Urinary bladder (tissue), 4 donors: ENCODE data around the gene LRFN4. TPM values are rescaled to one million over a fixed set of nuclear protein-coding genes. Genes with fewer than 3 reads are reported as not detected.

Experiments
- DNase-seq: peaks from one replicate; pipeline ENCODE4 v3.0.0-alpha.2; 2015; ENCODE audit errors: extremely low spot score
- H3K27ac ChIP-seq: one replicate; pipeline ENCODE4 v1.5.1; 2013; ENCODE audit warnings: low read depth, mild to moderate bottlenecking, moderate library complexity
- H3K36me3 ChIP-seq: one replicate; pipeline ENCODE4 v1.6.1; 2013; ENCODE audit warnings: mild to moderate bottlenecking, moderate library complexity; ENCODE audit not compliant: insufficient read depth
- H3K4me1 ChIP-seq: one replicate; pipeline ENCODE4 v1.6.1; 2013; ENCODE audit warnings: mild to moderate bottlenecking, moderate library complexity; ENCODE audit not compliant: insufficient read depth
- H3K4me3 ChIP-seq: one replicate; pipeline ENCODE4 v1.5.1; 2013; ENCODE audit warnings: low read depth, low read length
- WGBS: extraction: QIAGEN DNeasy Blood & Tissue Kit; methylation state at CpG from one replicate; pipeline ENCODE4 v1.1.7; 2013; 5-methylcytosine and 5-hydroxymethylcytosine counted together
- polyA plus RNA-seq: library from polyadenylated mRNA; stranded (reverse); fragments of 200-250 nt; gene quantifications from one replicate; pipeline ENCODE4 v1.2.3, GENCODE V29; 2013
- total RNA-seq: library from RNA; depleted of rRNA; stranded (reverse); fragments of >200 nt; gene quantifications from one replicate; pipeline ENCODE4 v1.2.3, GENCODE V29; 2014
- donor health status: healthy with polysubstance abuse.
- donor health status: healthy.

LRFN4 gene
- total and polyA plus RNA-seq, 2 donors: 3.7 to 19.1 TPM

DNA sequence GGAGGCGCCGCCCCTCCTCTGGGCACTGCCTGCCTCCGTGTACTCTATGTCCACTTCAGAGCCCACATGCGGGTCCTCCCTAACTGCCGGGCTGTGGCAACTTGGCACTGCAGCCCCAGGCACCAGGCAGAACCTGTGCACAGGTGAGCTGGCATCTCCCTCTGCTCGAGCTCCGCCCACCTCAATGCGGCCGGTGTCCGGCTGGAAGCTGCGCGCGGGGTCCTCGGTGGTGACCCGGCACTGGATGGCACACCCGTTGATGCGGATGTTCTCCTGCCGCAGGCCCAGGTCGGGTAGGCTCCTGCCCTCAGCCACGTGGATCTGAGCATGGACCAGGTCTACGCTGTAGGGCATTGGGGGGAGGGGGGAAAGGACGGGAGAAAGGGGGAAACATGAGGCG lies 9.1 kb downstream of the LRFN4 start:
- WGBS: 95% methylated on average over 23 of the region's 23 CpGs
- H3K27ac ChIP-seq: no peak overlapping the region

GRCh38 chr11:66866511-66866986 lies 9.7 kb downstream of the LRFN4 start:
- WGBS: 83% methylated on average over 7 of the region's 7 CpGs
- Histone ChIP-seq H3K36me3 (no peaks in the 10 kb centered on the region), H3K4me3 (no peak overlapping the region), H3K27ac (no peak overlapping the region), H3K4me1 (no peaks in the 10 kb centered on the region)
- no peak for DNase-seq

More for the DNA sequence above, 9.1 kb downstream of the LRFN4 start:
- no peaks in the 10 kb centered on the region for H3K36me3 ChIP-seq
- no peak overlapping the region for H3K4me3 ChIP-seq
- no peak for DNase-seq
- H3K4me1 ChIP-seq: no peaks in the 10 kb centered on the region

- 81% methylated on average over 14 of the region's 14 CpGs for WGBS
- DNase-seq: no peak
- Histone ChIP-seq H3K27ac (no peak overlapping the region), H3K36me3 (no peaks in the 10 kb centered on the region), H3K4me3 (no peak overlapping the region), H3K4me1 (no peaks in the 10 kb centered on the region)
Measured at GRCh38 chr11:66867425-66868040, 10.7 kb downstream of the LRFN4 start.

- Histone ChIP-seq H3K4me1 (no peaks in the 10 kb centered on the region), H3K27ac (no peak overlapping the region), H3K36me3 (no peaks in the 10 kb centered on the region), H3K4me3 (no peak overlapping the region)
- no peak for DNase-seq
- WGBS: 94% methylated on average over 13 of the region's 13 CpGs
Measured at GRCh38 chr11:66868082-66868725, 11.3 kb downstream of the LRFN4 start.

DNA sequence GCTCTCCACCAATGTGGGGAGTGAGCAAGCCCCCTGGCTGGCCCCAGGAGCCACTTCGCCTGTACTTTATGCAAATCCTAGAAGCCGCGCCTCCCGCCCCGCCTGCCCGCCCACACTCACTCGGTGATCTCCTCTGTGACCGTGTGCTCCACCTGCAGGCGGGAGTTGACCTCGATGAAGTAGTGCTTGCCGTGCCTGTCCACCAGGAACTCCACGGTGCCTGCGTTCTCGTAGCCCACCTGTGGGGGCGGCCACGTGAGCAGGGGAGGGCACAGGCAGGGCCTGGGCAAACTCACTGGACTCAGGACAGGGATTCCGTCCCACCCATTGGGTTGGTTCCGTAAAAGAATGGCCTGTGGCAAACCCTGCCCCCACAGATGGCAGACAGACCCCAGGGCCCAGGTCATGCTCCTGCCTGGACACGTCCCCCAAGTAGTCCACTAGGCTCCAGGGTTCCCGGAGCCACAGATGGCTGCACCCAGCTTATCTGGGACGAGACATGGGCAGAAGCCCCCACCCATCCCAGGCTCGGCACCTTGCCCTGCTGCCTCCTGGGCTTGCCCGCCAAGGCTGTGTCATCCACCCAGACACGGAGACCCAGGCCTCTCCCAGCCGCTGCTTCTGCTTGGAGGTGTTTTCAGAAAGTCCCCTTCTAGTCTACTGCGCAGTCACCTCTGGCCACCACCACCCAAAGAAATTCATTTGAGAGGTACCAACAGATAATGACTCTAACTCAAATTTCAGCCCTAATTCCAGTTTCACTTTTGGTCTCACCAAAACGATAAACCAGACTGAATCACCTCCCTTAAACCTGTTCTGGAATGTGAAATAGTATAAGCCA lies 12.1 kb downstream of the LRFN4 start:
- H3K4me1 ChIP-seq: no peaks in the 10 kb centered on the region
- no peak for DNase-seq
- 67% methylated on average over 27 of the region's 27 CpGs for WGBS
- no peak overlapping the region for H3K27ac ChIP-seq
- no peaks in the 10 kb centered on the region for H3K36me3 ChIP-seq
- H3K4me3 ChIP-seq: no peak overlapping the region

DNA sequence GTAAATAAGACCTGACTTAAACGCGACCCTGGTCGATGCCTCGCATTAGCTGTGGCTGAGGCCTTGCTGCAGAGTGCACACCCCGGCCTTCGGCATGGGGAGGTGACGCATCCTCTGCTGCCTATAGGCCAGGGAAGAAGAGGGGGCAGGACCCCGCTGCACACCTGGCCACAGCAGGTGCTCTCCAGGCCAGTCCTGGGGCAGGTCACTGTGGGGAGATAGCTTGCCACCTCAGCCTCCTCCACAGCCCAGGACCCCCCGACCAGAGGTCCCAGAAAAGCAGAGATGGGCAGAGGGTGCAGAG lies 12.7 kb downstream of the LRFN4 start:
- H3K4me1 ChIP-seq: no peaks in the 10 kb centered on the region
- DNase-seq: no peak
- H3K4me3 ChIP-seq: no peak overlapping the region
- 94% methylated on average over 9 of the region's 9 CpGs for WGBS
- H3K36me3 ChIP-seq: no peaks in the 10 kb centered on the region
- H3K27ac ChIP-seq: no peak overlapping the region

DNA sequence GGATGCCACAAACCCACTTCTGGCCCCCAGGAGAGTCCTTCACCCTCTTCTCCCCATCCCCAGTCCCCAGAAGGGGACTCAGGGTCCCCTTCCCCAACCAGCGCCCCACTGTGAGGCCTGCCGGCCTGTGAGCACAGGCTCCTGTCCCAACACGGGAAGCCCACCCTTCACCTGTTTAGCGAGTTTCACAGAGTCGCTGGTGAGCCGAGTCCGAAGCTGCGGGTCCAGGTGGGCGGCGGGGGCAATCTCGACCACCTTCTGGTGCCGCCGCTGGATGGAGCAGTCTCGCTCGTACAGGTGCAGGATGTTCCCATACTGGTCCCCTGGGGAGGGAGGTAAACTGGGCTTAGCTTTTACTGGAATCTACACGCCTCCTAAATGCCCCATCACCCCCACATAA lies 13.3 kb downstream of the LRFN4 start:
- WGBS: 97% methylated on average over 16 of the region's 16 CpGs
- no peaks in the 10 kb centered on the region for H3K36me3 ChIP-seq
- no peak overlapping the region for H3K4me3 ChIP-seq
- H3K27ac ChIP-seq: no peak overlapping the region
- H3K4me1 ChIP-seq: no peaks in the 10 kb centered on the region
- no peak for DNase-seq

- H3K4me1 ChIP-seq: no peaks in the 10 kb centered on the region
- no peaks in the 10 kb centered on the region for H3K36me3 ChIP-seq
- DNase-seq: no peak
- H3K4me3 ChIP-seq: no peak overlapping the region
- H3K27ac ChIP-seq: no peak overlapping the region
- 93% methylated on average over 39 of the region's 39 CpGs for WGBS
Measured at GRCh38 chr11:66870616-66871520, 14.0 kb downstream of the LRFN4 start.

- no peaks in the 10 kb centered on the region for H3K4me1 ChIP-seq
Measured at GRCh38 chr11:66871521-66871901, 14.6 kb downstream of the LRFN4 start.

GRCh38 chr11:66874232-66874631 lies 17.4 kb downstream of the LRFN4 start:
- WGBS: 91% methylated on average over 6 of the region's 6 CpGs
- H3K27ac ChIP-seq: no peak overlapping the region
- DNase-seq: no peak
- no peaks in the 10 kb centered on the region for H3K36me3 ChIP-seq
- H3K4me3 ChIP-seq: no peak overlapping the region
- H3K4me1 ChIP-seq: no peaks in the 10 kb centered on the region

More at GRCh38 chr11:66871521-66871901, 14.6 kb downstream of the LRFN4 start:
- Histone ChIP-seq H3K27ac (no peak overlapping the region), H3K4me3 (no peak overlapping the region), H3K36me3 (no peaks in the 10 kb centered on the region)
- WGBS: 96% methylated on average over 18 of the region's 18 CpGs
- no peak for DNase-seq

DNA sequence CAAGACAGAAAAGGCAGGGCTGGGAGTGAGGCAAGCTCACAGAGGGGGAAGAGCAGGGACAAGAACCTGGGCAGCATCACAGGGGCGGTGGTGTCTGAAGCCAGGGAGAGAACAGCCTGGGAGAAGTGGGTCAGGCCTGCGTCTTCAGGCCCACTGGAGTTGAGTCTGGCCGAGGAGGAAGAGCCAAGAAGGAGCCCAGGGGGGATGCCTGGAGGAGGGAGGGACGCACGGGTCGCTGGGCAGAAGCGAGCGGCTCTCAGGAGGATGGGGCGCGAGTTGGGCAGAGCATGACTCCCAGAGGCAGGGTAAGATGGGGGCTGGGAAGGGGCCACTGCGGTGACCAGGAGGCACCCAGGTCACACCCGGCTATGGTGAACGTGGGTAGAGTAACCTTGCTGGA lies 18.5 kb downstream of the LRFN4 start:
- Histone ChIP-seq H3K27ac (no peak overlapping the region), H3K4me3 (no peak overlapping the region), H3K36me3 (no peaks in the 10 kb centered on the region), H3K4me1 (no peaks in the 10 kb centered on the region)
- no peak for DNase-seq
- 88% methylated on average over 13 of the region's 13 CpGs for WGBS

DNA sequence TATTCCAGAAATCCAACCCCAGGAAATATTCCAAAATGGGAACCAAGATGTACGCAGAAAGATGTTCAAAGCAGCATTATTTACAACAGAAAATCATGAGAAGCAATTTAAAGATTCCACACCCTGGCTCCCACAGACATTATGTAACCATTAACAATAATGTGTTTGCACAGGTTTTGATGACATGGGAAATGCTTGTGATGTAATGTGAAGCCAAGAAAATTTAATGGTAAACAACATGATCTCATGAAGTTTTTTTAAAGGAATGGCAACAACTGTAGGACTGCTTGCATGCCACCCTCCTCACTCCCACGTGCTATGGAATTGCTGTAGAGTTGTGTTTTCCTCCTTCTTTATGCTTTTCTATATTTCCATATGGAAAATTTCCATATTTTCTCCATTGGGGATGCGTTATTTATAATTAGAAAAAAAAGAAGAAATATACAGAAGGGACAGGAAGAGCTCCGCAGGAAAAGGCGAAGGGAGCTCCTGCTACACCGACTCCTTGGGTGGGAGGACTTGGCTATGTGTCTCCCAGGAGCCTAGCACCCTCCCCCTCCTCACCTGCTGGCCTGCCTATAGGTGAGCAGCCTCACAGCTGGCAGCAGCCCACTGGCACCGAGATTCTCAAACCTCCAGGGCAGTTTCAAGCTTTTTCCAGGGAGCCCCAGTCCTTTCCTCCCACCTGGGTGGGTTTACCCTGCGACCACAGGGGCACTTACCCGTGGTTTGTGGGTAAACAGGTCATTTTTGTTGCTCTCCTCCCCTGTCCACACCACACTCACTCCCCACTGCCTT lies 20.9 kb downstream of the LRFN4 start:
- H3K4me3 ChIP-seq: no peak overlapping the region
- H3K27ac ChIP-seq: no peak overlapping the region
- DNase-seq: no peak
- 78% methylated on average over 9 of the region's 9 CpGs for WGBS
- H3K4me1 ChIP-seq: no peaks in the 10 kb centered on the region
- H3K36me3 ChIP-seq: no peaks in the 10 kb centered on the region

GRCh38 chr11:66878474-66878873 lies 21.6 kb downstream of the LRFN4 start:
- 51% methylated on average over 12 of the region's 12 CpGs for WGBS
- Histone ChIP-seq H3K4me1 (no peaks in the 10 kb centered on the region), H3K36me3 (no peaks in the 10 kb centered on the region), H3K27ac (no peak overlapping the region), H3K4me3 (no peak overlapping the region)
- DNase-seq: no peak
